ENCODE measurements around the gene TARBP2.

Gene TARBP2

GRCh38 chr12:53493610-53494391 is 7.3 kb upstream of the TARBP2 start:
- Histone ChIP-seq H3K4me3 (ENCODE audit: low read length in 2 of 2) (peak overlapping the region; percentile 85 to 91), H3K36me3 (ENCODE audit: control insufficient read depth in 2 of 2, insufficient read depth in 2 of 2, low read length in 2 of 2) (no peaks in the 10 kb centered on the region), H3K4me1 (ENCODE audit: control insufficient read depth in 2 of 2, insufficient read depth in 2 of 2, low read length in 2 of 2) (peaks cover 27% of the 10 kb centered on the region in 2 donors), H3K9me3 (ENCODE audit: control insufficient read depth in 2 of 2, low read length in 2 of 2) (no peaks in the 10 kb centered on the region), H3K27ac (ENCODE audit: low read depth in 2 of 2, low read length in 2 of 2) (peak overlapping the region; percentile 84 to 88), H3K9ac (ENCODE audit: low read depth in 1 of 2, low read length in 2 of 2) (peak overlapping the region; percentile 75 to 78), H3K27me3 (ENCODE audit: control insufficient read depth in 2 of 2, insufficient read depth in 2 of 2, low read length in 2 of 2) (no peaks in the 10 kb centered on the region)

- Histone ChIP-seq H3K36me3 (ENCODE audit: control insufficient read depth in 2 of 2, insufficient read depth in 2 of 2, low read length in 2 of 2) (no peaks in the 10 kb centered on the region), H3K27ac (ENCODE audit: low read depth in 2 of 2, low read length in 2 of 2) (peak overlapping the region; percentile 60 to 62), H3K9me3 (ENCODE audit: control insufficient read depth in 2 of 2, low read length in 2 of 2) (no peaks in the 10 kb centered on the region), H3K9ac (ENCODE audit: low read depth in 1 of 2, low read length in 2 of 2) (no peak overlapping the region), H3K4me1 (ENCODE audit: control insufficient read depth in 2 of 2, insufficient read depth in 2 of 2, low read length in 2 of 2) (peaks cover 31 to 37% of the 10 kb centered on the region in 2 donors), H3K27me3 (ENCODE audit: control insufficient read depth in 2 of 2, insufficient read depth in 2 of 2, low read length in 2 of 2) (no peaks in the 10 kb centered on the region), H3K4me3 (ENCODE audit: low read length in 2 of 2) (no peak overlapping the region)
Measured at GRCh38 chr12:53495903-53496751, 5.0 kb upstream of the TARBP2 start.

GRCh38 chr12:53496752-53497032 is 4.4 kb upstream of the TARBP2 start:
- Histone ChIP-seq H3K27me3 (ENCODE audit: control insufficient read depth in 2 of 2, insufficient read depth in 2 of 2, low read length in 2 of 2) (no peaks in the 10 kb centered on the region), H3K4me1 (ENCODE audit: control insufficient read depth in 2 of 2, insufficient read depth in 2 of 2, low read length in 2 of 2) (peaks cover 34 to 41% of the 10 kb centered on the region in 2 donors), H3K9me3 (ENCODE audit: control insufficient read depth in 2 of 2, low read length in 2 of 2) (no peaks in the 10 kb centered on the region), H3K36me3 (ENCODE audit: control insufficient read depth in 2 of 2, insufficient read depth in 2 of 2, low read length in 2 of 2) (no peaks in the 10 kb centered on the region), H3K27ac (ENCODE audit: low read depth in 2 of 2, low read length in 2 of 2) (no peak overlapping the region), H3K9ac (ENCODE audit: low read depth in 1 of 2, low read length in 2 of 2) (no peak overlapping the region), H3K4me3 (ENCODE audit: low read length in 2 of 2) (no peak overlapping the region)

- Histone ChIP-seq H3K9ac (ENCODE audit: low read depth in 1 of 2, low read length in 2 of 2) (no peak overlapping the region), H3K4me1 (ENCODE audit: control insufficient read depth in 2 of 2, insufficient read depth in 2 of 2, low read length in 2 of 2) (peaks cover 38 to 46% of the 10 kb centered on the region in 2 donors), H3K27ac (ENCODE audit: low read depth in 2 of 2, low read length in 2 of 2) (no peak overlapping the region), H3K9me3 (ENCODE audit: control insufficient read depth in 2 of 2, low read length in 2 of 2) (no peaks in the 10 kb centered on the region), H3K4me3 (ENCODE audit: low read length in 2 of 2) (no peak overlapping the region), H3K36me3 (ENCODE audit: control insufficient read depth in 2 of 2, insufficient read depth in 2 of 2, low read length in 2 of 2) (no peaks in the 10 kb centered on the region), H3K27me3 (ENCODE audit: control insufficient read depth in 2 of 2, insufficient read depth in 2 of 2, low read length in 2 of 2) (no peaks in the 10 kb centered on the region)
Measured at GRCh38 chr12:53497461-53497860, 3.6 kb upstream of the TARBP2 start.

GRCh38 chr12:53498235-53498630 is 2.9 kb upstream of the TARBP2 start:
- H3K27ac ChIP-seq (ENCODE audit: low read depth in 2 of 2, low read length in 2 of 2), result peak overlapping the region in 1 of 2 donors; percentile 97
- no peaks in the 10 kb centered on the region for H3K27me3 ChIP-seq (ENCODE audit: control insufficient read depth in 2 of 2, insufficient read depth in 2 of 2, low read length in 2 of 2)
- peak overlapping the region in 1 of 2 donors; percentile 41 for H3K4me3 ChIP-seq (ENCODE audit: low read length in 2 of 2)
- H3K36me3 ChIP-seq (ENCODE audit: control insufficient read depth in 2 of 2, insufficient read depth in 2 of 2, low read length in 2 of 2), result no peaks in the 10 kb centered on the region
- no peaks in the 10 kb centered on the region for H3K9me3 ChIP-seq (ENCODE audit: control insufficient read depth in 2 of 2, low read length in 2 of 2)
- peaks cover 37 to 42% of the 10 kb centered on the region in 2 donors for H3K4me1 ChIP-seq (ENCODE audit: control insufficient read depth in 2 of 2, insufficient read depth in 2 of 2, low read length in 2 of 2)
- H3K9ac ChIP-seq (ENCODE audit: low read depth in 1 of 2, low read length in 2 of 2), result no peak overlapping the region

GRCh38 chr12:53499266-53500141 is 1.6 kb upstream of the TARBP2 start, which contains the start of gene MAP3K12:
MAP3K12 (minus strand) TSS chr12:53499458; CDS start chr12:53487391, 12,067 bp downstream.
- H3K27me3 ChIP-seq (ENCODE audit: control insufficient read depth in 2 of 2, insufficient read depth in 2 of 2, low read length in 2 of 2), result no peaks in the 10 kb centered on the region
- H3K27ac ChIP-seq (ENCODE audit: low read depth in 2 of 2, low read length in 2 of 2), result peak within 1 kb of the TSS; percentile 97 to 98
- peaks cover 26 to 34% of the 10 kb centered on the region in 2 donors for H3K4me1 ChIP-seq (ENCODE audit: control insufficient read depth in 2 of 2, insufficient read depth in 2 of 2, low read length in 2 of 2)
- H3K36me3 ChIP-seq (ENCODE audit: control insufficient read depth in 2 of 2, insufficient read depth in 2 of 2, low read length in 2 of 2), result peaks cover 0 to 6% of the 10 kb centered on the region in 2 donors
- peak within 1 kb of the TSS; percentile 91 to 94 for H3K4me3 ChIP-seq (ENCODE audit: low read length in 2 of 2)
- H3K9me3 ChIP-seq (ENCODE audit: control insufficient read depth in 2 of 2, low read length in 2 of 2), result no peaks in the 10 kb centered on the region
- peak within 1 kb of the TSS; percentile 95 to 99 for H3K9ac ChIP-seq (ENCODE audit: low read depth in 1 of 2, low read length in 2 of 2)

GRCh38 chr12:53500142-53500775 is 824 bp upstream of the TARBP2 start:
- Histone ChIP-seq H3K4me3 (ENCODE audit: low read length in 2 of 2) (peak overlapping the region; percentile 91 to 94), H3K27ac (ENCODE audit: low read depth in 2 of 2, low read length in 2 of 2) (peak overlapping the region; percentile 97 to 98), H3K27me3 (ENCODE audit: control insufficient read depth in 2 of 2, insufficient read depth in 2 of 2, low read length in 2 of 2) (no peaks in the 10 kb centered on the region), H3K9me3 (ENCODE audit: control insufficient read depth in 2 of 2, low read length in 2 of 2) (no peaks in the 10 kb centered on the region), H3K36me3 (ENCODE audit: control insufficient read depth in 2 of 2, insufficient read depth in 2 of 2, low read length in 2 of 2) (peaks cover 6 to 12% of the 10 kb centered on the region in 2 donors), H3K9ac (ENCODE audit: low read depth in 1 of 2, low read length in 2 of 2) (peak overlapping the region; percentile 95 to 99), H3K4me1 (ENCODE audit: control insufficient read depth in 2 of 2, insufficient read depth in 2 of 2, low read length in 2 of 2) (peaks cover 26 to 34% of the 10 kb centered on the region in 2 donors)

- Histone ChIP-seq H3K4me1 (ENCODE audit: control insufficient read depth in 2 of 2, insufficient read depth in 2 of 2, low read length in 2 of 2) (peaks cover 19 to 23% of the 10 kb centered on the region in 2 donors), H3K9me3 (ENCODE audit: control insufficient read depth in 2 of 2, low read length in 2 of 2) (no peaks in the 10 kb centered on the region), H3K27me3 (ENCODE audit: control insufficient read depth in 2 of 2, insufficient read depth in 2 of 2, low read length in 2 of 2) (no peaks in the 10 kb centered on the region), H3K9ac (ENCODE audit: low read depth in 1 of 2, low read length in 2 of 2) (peak overlapping the region; percentile 82 to 85), H3K4me3 (ENCODE audit: low read length in 2 of 2) (peak overlapping the region; percentile 91 to 94), H3K36me3 (ENCODE audit: control insufficient read depth in 2 of 2, insufficient read depth in 2 of 2, low read length in 2 of 2) (peaks cover 18 to 19% of the 10 kb centered on the region in 2 donors), H3K27ac (ENCODE audit: low read depth in 2 of 2, low read length in 2 of 2) (peak overlapping the region; percentile 97 to 98)
Measured at GRCh38 chr12:53501615-53502181, 615 bp downstream of the TARBP2 start.

- H3K4me3 ChIP-seq (ENCODE audit: low read length in 2 of 2), result peak overlapping the region in 1 of 2 donors; percentile 94
Measured at GRCh38 chr12:53502331-53502730, 1.2 kb downstream of the TARBP2 start.

More at GRCh38 chr12:53502331-53502730, 1.2 kb downstream of the TARBP2 start:
- H3K36me3 ChIP-seq (ENCODE audit: control insufficient read depth in 2 of 2, insufficient read depth in 2 of 2, low read length in 2 of 2), result peaks cover 24 to 25% of the 10 kb centered on the region in 2 donors
- no peaks in the 10 kb centered on the region for H3K9me3 ChIP-seq (ENCODE audit: control insufficient read depth in 2 of 2, low read length in 2 of 2)
- H3K4me1 ChIP-seq (ENCODE audit: control insufficient read depth in 2 of 2, insufficient read depth in 2 of 2, low read length in 2 of 2), result peaks cover 16 to 23% of the 10 kb centered on the region in 2 donors
- no peak overlapping the region for H3K9ac ChIP-seq (ENCODE audit: low read depth in 1 of 2, low read length in 2 of 2)
- H3K27ac ChIP-seq (ENCODE audit: low read depth in 2 of 2, low read length in 2 of 2), result no peak overlapping the region
- no peaks in the 10 kb centered on the region for H3K27me3 ChIP-seq (ENCODE audit: control insufficient read depth in 2 of 2, insufficient read depth in 2 of 2, low read length in 2 of 2)
